GM12878 (cell line): ENCODE results near the gene PROSER3. TPM values are rescaled to one million over a fixed set of nuclear protein-coding genes. Genes with fewer than 3 reads are reported as not detected.

Source experiments
- ATAC-seq: fragments of 200-7000 bp; cut with Tn5 transposase; 3 replicates; pipeline ENCODE4 v1.9.1; 2020; ENCODE audit warnings: mild to moderate bottlenecking, moderate library complexity
- BruUV-seq: library from RNA; stranded (reverse); fragments of 400-500 nt; replicated peaks from 2 replicates; lab custom pipeline; 2021; lab: Mats Ljungman, UMichigan
- CTCF ChIA-PET: fragments of 300-600 bp; sonication (Branson Sonifier 250); formaldehyde crosslinking; extraction: SDS; loops from one replicate; lab custom pipeline; 2021; ENCODE audit warnings: inconsistent platforms; lab: Yijun Ruan, JAX
- POLR2A ChIA-PET: fragments of 350-600 bp; formaldehyde crosslinking; extraction: SDS; loops from one replicate; lab custom pipeline; 2021; ENCODE audit warnings: inconsistent platforms; lab: Charles Lee
- RAD21 ChIA-PET: fragments of 300-600 bp; sonication (Branson Sonifier 250); formaldehyde crosslinking; loops from one replicate; lab custom pipeline; 2023; ENCODE audit warnings: antibody characterized with exemption; ENCODE audit not compliant: unreplicated experiment; lab: Charles Lee
- SMC1A ChIA-PET: fragments of 300-600 bp; sonication (Branson Sonifier 250); formaldehyde crosslinking; loops from one replicate; lab custom pipeline; 2023; ENCODE audit not compliant: unreplicated experiment, uncharacterized antibody; lab: Charles Lee
- DNase-seq: peaks from one replicate; pipeline ENCODE4 v3.0.0-alpha.2; 2011; ENCODE audit warnings: low read depth, low spot score
- FAIRE-seq: peaks from 3 replicates; lab custom pipeline; 2011; peaks lifted over from hg19 to GRCh38; lab: Jason Lieb, UNC
- H2AFZ ChIP-seq: 2 replicates; pipeline ENCODE4 v1.6.0; 2011; ENCODE audit warnings: low read depth, low read length, control low read depth; ENCODE audit not compliant: control insufficient read depth
- H3K27ac ChIP-seq: 2 replicates; pipeline ENCODE4 v1.5.1; 2011; ENCODE audit warnings: control low read depth; ENCODE audit not compliant: control insufficient read depth, insufficient read depth
- H3K27me3 ChIP-seq, 2 experiments: replicated peaks in 1 of 2; 2 replicates each; pipeline versions ENCODE4 v1.6.0 to v1.6.1; 2011; ENCODE audit warnings: low read length in 1 of 2; ENCODE audit not compliant: control insufficient read depth in 2 of 2, insufficient read depth in 2 of 2
- H3K36me3 ChIP-seq, 2 experiments: 2 replicates each; pipeline ENCODE4 v1.5.1; 2011; ENCODE audit warnings: low read length in 1 of 2; ENCODE audit not compliant: control insufficient read depth in 2 of 2, insufficient read depth in 2 of 2
- H3K4me1 ChIP-seq: 2 replicates; pipeline ENCODE4 v1.6.1; 2011; ENCODE audit warnings: mild to moderate bottlenecking, low read length, moderate library complexity, mixed read lengths; ENCODE audit not compliant: control insufficient read depth, insufficient read depth
- H3K4me2 ChIP-seq: 2 replicates; pipeline ENCODE4 v1.6.0; 2011; ENCODE audit warnings: control low read depth; ENCODE audit not compliant: control insufficient read depth, insufficient read depth
- H3K4me3 ChIP-seq: fragments of 200-600 bp; sonication (generic); 2 replicates; pipeline ENCODE4 v1.5.1; 2016
- H3K79me2 ChIP-seq: 2 replicates; pipeline ENCODE4 v1.6.0; 2011; ENCODE audit warnings: low read length; ENCODE audit not compliant: control insufficient read depth, insufficient read depth
- H3K9ac ChIP-seq: 2 replicates; pipeline ENCODE4 v1.8.0; 2011; ENCODE audit warnings: low read length, control low read depth, mixed read lengths; ENCODE audit not compliant: control insufficient read depth, insufficient read depth
- H3K9me3 ChIP-seq: replicated peaks from 3 replicates; pipeline ENCODE4 v1.5.1; 2011; ENCODE audit warnings: mild to moderate bottlenecking, low read length; ENCODE audit not compliant: control insufficient read depth, insufficient read depth
- H4K20me1 ChIP-seq: 2 replicates; pipeline ENCODE4 v1.6.0; 2011; ENCODE audit not compliant: control insufficient read depth, insufficient read depth
- CBX5 ChIP-seq: sonication (generic); IDR thresholded peaks from 2 replicates; pipeline ENCODE4 v1.6.1; 2016; ENCODE audit warnings: low read depth, moderate library complexity, mild to moderate bottlenecking, inconsistent platforms
- CREM ChIP-seq: IDR thresholded peaks from 2 replicates; pipeline ENCODE4 v1.6.1; 2014; ENCODE audit warnings: antibody characterized with exemption, low read depth
- EED ChIP-seq: sonication (generic); IDR thresholded peaks from 2 replicates; pipeline ENCODE4 v1.6.1; 2016; ENCODE audit warnings: antibody characterized with exemption, low read depth
- MEF2A ChIP-seq: IDR thresholded peaks from 2 replicates; pipeline ENCODE4 v1.6.1; 2011; ENCODE audit warnings: low read depth, mild to moderate bottlenecking, low read length, moderate library complexity; ENCODE audit not compliant: insufficient read depth
- NFXL1 ChIP-seq: fragments of 450-650 bp; IDR thresholded peaks from 2 replicates; pipeline ENCODE4 v1.6.1; 2017; ENCODE audit warnings: antibody characterized with exemption, mild to moderate bottlenecking, borderline replicate concordance
- NFYB ChIP-seq: IDR thresholded peaks from 2 replicates; pipeline ENCODE4 v1.6.1; 2011; ENCODE audit warnings: low read depth, mild to moderate bottlenecking, low read length, improper control_type of control experiment, moderate library complexity; ENCODE audit not compliant: insufficient read depth
- NR2C1 ChIP-seq: fragments of 450-650 bp; IDR thresholded peaks from 2 replicates; pipeline ENCODE4 v1.6.1; 2017; ENCODE audit warnings: antibody characterized with exemption, mild to moderate bottlenecking, moderate library complexity
- PAX8 ChIP-seq: fragments of 450-650 bp; IDR thresholded peaks from 2 replicates; pipeline ENCODE4 v1.6.1; 2017; ENCODE audit warnings: mild to moderate bottlenecking, moderate library complexity
- PBX3 ChIP-seq: IDR thresholded peaks from 2 replicates; pipeline ENCODE4 v1.6.1; 2011; ENCODE audit warnings: mild to moderate bottlenecking, low read depth, low read length, moderate library complexity; ENCODE audit not compliant: insufficient replicate concordance
- SMAD1 ChIP-seq: fragments of 450-650 bp; IDR thresholded peaks from 2 replicates; pipeline ENCODE4 v1.6.1; 2018; ENCODE audit warnings: mild to moderate bottlenecking, low read depth; ENCODE audit not compliant: partially characterized antibody
- SRF ChIP-seq, 2 experiments: IDR thresholded peaks; 2 replicates each; pipeline ENCODE4 v1.6.1; 2011; ENCODE audit warnings: low read depth in 2 of 2, low read length in 2 of 2, mild to moderate bottlenecking in 1 of 2, moderate library complexity in 1 of 2
- USF1 ChIP-seq: IDR thresholded peaks from 2 replicates; pipeline ENCODE4 v1.6.1; 2011; ENCODE audit warnings: borderline replicate concordance, low read depth, mild to moderate bottlenecking, moderate library complexity, mixed read lengths, low read length; ENCODE audit not compliant: insufficient read depth; ENCODE audit errors: extremely low read length
- ZNF24 ChIP-seq: fragments of 450-650 bp; IDR thresholded peaks from 2 replicates; pipeline ENCODE4 v1.6.1; 2017; ENCODE audit warnings: antibody characterized with exemption, mild to moderate bottlenecking
- ZZZ3 ChIP-seq: IDR thresholded peaks from 2 replicates; pipeline ENCODE4 v1.6.1; 2011; ENCODE audit warnings: low read depth; ENCODE audit not compliant: control insufficient read depth, insufficient read length
- WGBS: methylation state at CpG from one replicate; pipeline ENCODE4 v1.1.6; 2016; ENCODE audit warnings: low lambda C conversion rate; ENCODE audit not compliant: insufficient replicate concordance, insufficient coverage; ENCODE audit errors: missing lambda C conversion rate; 5-methylcytosine and 5-hydroxymethylcytosine counted together
- in situ Hi-C: fragments of 300-500 bp; cut with MboI; formaldehyde crosslinking; loops from 9 replicates; pipeline ENCODE4 v1.14.3; 2018; ENCODE audit warnings: mixed read lengths
- intact Hi-C: fragments of 100-400 bp; cut with micrococcal nuclease; formaldehyde crosslinking; loops from one replicate; pipeline ENCODE4 v1.14.2; 2022; ENCODE audit not compliant: unreplicated experiment
- polyA plus RNA-seq, 11 experiments: library from polyadenylated mRNA; depleted of rRNA in 4 of 11; unstranded in 6 of 11; stranded (reverse) in 5 of 11; fragments of >200 nt; fragmentation: Nextera tagmentation in 4 of 11; fragmentation: Illumina TruSeq in 1 of 11; extraction: Ambion mirVana in 4 of 11; extraction: Trizol in 1 of 11; gene quantifications; 1 replicate in 1 of 11; 2 replicates in 10 of 11; pipeline versions ENCODE4 v1.2.1 to v1.2.3, GENCODE V29; 2011 to 2016; ENCODE audit warnings: inconsistent platforms in 2 of 11, missing spikeins in 2 of 11, low read depth in 1 of 11
- total RNA-seq, 4 experiments: library from RNA; depleted of rRNA in 3 of 4; stranded (reverse); fragments of >200 nt in 3 of 4; fragmentation: Illumina TruSeq in 1 of 4; extraction: Trizol in 1 of 4; gene quantifications; 2 replicates each; pipeline versions ENCODE4 v1.2.1 to v1.2.3, GENCODE V29; 2013 to 2021

The PROSER3 gene
- total and polyA plus RNA-seq, 10 of the 15 experiments (the other 5 are each of a cell fraction or from before 2014, with no cell fraction given) = 0.85 to 25.1 (median 9.6) TPM

- TF ChIP-seq CREM = peak; percentile 90; the same call in 1 of the 2 replicates
Measured at GRCh38 chr19:35716801-35717664, 40.9 kb upstream of the PROSER3 start (continued).

- Histone ChIP-seq H3K36me3 (peaks cover 0 to 9% of the 10 kb centered on the region in 2 experiments), H3K9me3 (no peaks in the 10 kb centered on the region), H4K20me1 (no peaks in the 10 kb centered on the region), H3K27ac (peak within 1 kb of the TSS; percentile 72), H3K27me3 (no peaks in the 10 kb centered on the region), H3K79me2 (peaks cover 61% of the 10 kb centered on the region), H3K9ac (peak within 1 kb of the TSS; percentile 83), H2AFZ (peak within 1 kb of the TSS; percentile 87), H3K4me1 (peaks cover 25% of the 10 kb centered on the region), H3K4me3 (peak within 1 kb of the TSS; percentile 97), H3K4me2 (peak within 1 kb of the TSS; percentile 99)
- WGBS = under 1% methylated on average over 40 of the region's 109 CpGs
- no TSS peak for BruUV-seq
- in situ Hi-C loops = no loop called here
- ChIA-PET SMC1A (interaction anchor here (0.9 to 1.5 kb wide), 5 partner anchors 16 to 27 kb away, joined by 3 to 8 read pairs (median 3); partner anchors contain the start of genes PSENEN and U2AF1L4), POLR2A (interaction anchor here (1.0 to 1.8 kb wide), 5 partner anchors 16 to 27 kb away, joined by 5 to 12 read pairs (median 6); partner anchors contain the start of genes IGFLR1, PSENEN and U2AF1L4), CTCF (interaction anchor here (1.2 to 1.5 kb wide), 3 partner anchors 16 to 58 kb away, joined by 3 to 8 read pairs (median 3); no protein-coding TSS in a partner anchor), RAD21 (interaction anchor here (1.2 to 1.5 kb wide), 4 partner anchors 21 to 208 kb away, joined by 3 to 8 read pairs (median 8); partner anchors contain the start of gene IGFLR1)
- ATAC-seq (peak; percentile 58), FAIRE-seq (no peak), DNase-seq (no peak)
- intact Hi-C loops = loop anchor here (1.0 to 2.0 kb wide), 4 partner anchors 23 to 213 kb away; partner anchors contain the start of genes PSENEN and U2AF1L4
- TF ChIP-seq PBX3 (no peak), NR2C1 (peak; percentile 72; the same call in 1 of the 2 replicates), ZNF24 (0 out of 2 replicates have a peak, but pooled peaks have one; percentile 47), EED (no peak), SMAD1 (no peak), USF1 (no peak), MEF2A (no peak), NFYB (no peak), CBX5 (no peak), SRF (IDR thresholded peaks at IDR 0.05; ENCODE audit: low read depth in 2 of 2, low read length in 2 of 2) (0 out of 4 replicates have a peak, but pooled peaks of 1 of the 2 experiments have one; percentile 47), NFXL1 (no peak), ZZZ3 (no peak), PAX8 (no peak)
Measured at GRCh38 chr19:35717665-35718344, 40.2 kb upstream of the PROSER3 start, which contains the start of gene KMT2B. KMT2B (plus strand) TSS chr19:35718003; CDS start chr19:35718019, 16 bp downstream.
